HCT116 (cell line): ENCODE data around the gene GANAB. TPM values are rescaled to one million over a fixed set of nuclear protein-coding genes. Genes with fewer than 3 reads are reported as not detected.
"Not testable (repeated sequence)": the region's sequence is repeated elsewhere in the genome, so short reads cannot be mapped to it uniquely, and the experiment has no call there.

ENCODE experiments used
- ATAC-seq: fragments of 200-7000 bp; cut with Tn5 transposase; 2 replicates; pipeline ENCODE4 v1.9.1; 2020; ENCODE audit warnings: mild to moderate bottlenecking, moderate library complexity
- BruUV-seq: library from RNA; stranded (reverse); fragments of 400-500 nt; replicated peaks from 2 replicates; lab custom pipeline; 2021; lab: Mats Ljungman, UMichigan
- CTCF ChIA-PET: fragments of 300-600 bp; sonication (Branson Sonifier 250); formaldehyde crosslinking; loops from one replicate; lab custom pipeline; 2021; ENCODE audit warnings: antibody characterized with exemption; lab: Charles Lee
- POLR2A ChIA-PET: fragments of 300-600, 350-600 bp; sonication (Branson Sonifier 250); formaldehyde crosslinking; loops from one replicate; lab custom pipeline; 2021; ENCODE audit warnings: antibody characterized with exemption; lab: Charles Lee
- RAD21 ChIA-PET, 2 experiments: fragments of 300-600 bp; sonication (Branson Sonifier 250); formaldehyde crosslinking; loops; one replicate each; lab custom pipeline; 2023; ENCODE audit warnings: low total read pairs in 2 of 2; ENCODE audit not compliant: uncharacterized antibody in 2 of 2, unreplicated experiment in 2 of 2, low non-redundant PET in 1 of 2; lab: Charles Lee
- DNase-seq: peaks from one replicate; pipeline ENCODE4 v3.0.0-alpha.2; 2010; ENCODE audit warnings: low read depth, low spot score
- H2AFZ ChIP-seq: fragments of 200-600 bp; shearing (Covaris generic), sonication (generic); 2 replicates; pipeline ENCODE4 v1.6.1; 2017; ENCODE audit warnings: low read depth, mixed run types, mixed read lengths, antibody characterized with exemption, low read length; ENCODE audit not compliant: poor library complexity, severe bottlenecking
- H3K27ac ChIP-seq: 2 replicates; pipeline ENCODE4 v1.5.1; 2012; ENCODE audit warnings: low read depth, low read length
- H3K27me3 ChIP-seq: fragments of 200-600 bp; sonication (generic); 2 replicates; pipeline ENCODE4 v1.6.1; 2016; ENCODE audit warnings: mixed run types, low read length, mixed read lengths; ENCODE audit not compliant: insufficient read depth
- H3K36me3 ChIP-seq, 2 experiments: fragments of 200-500 bp in 1 of 2; fragments of 200-600 bp in 1 of 2; sonication (Bioruptor generic) in 1 of 2; sonication (generic) in 1 of 2; 2 replicates each; pipeline versions ENCODE4 v1.5.1 to v1.6.1; 2014 to 2016; ENCODE audit warnings: low read length in 2 of 2, inconsistent platforms in 1 of 2, mixed read lengths in 1 of 2, mixed run types in 1 of 2; ENCODE audit not compliant: insufficient read depth in 2 of 2, control insufficient read depth in 1 of 2
- H3K4me1 ChIP-seq, 2 experiments: fragments of 200-600 bp in 1 of 2; sonication (generic) in 1 of 2; 2 replicates each; pipeline versions ENCODE4 v1.5.1 to v1.6.1; 2012 to 2017; ENCODE audit warnings: low read length in 2 of 2, inconsistent platforms in 1 of 2, mild to moderate bottlenecking in 1 of 2, mixed read lengths in 1 of 2, mixed run types in 1 of 2, moderate library complexity in 1 of 2; ENCODE audit not compliant: insufficient read depth in 2 of 2, control insufficient read depth in 1 of 2
- H3K4me2 ChIP-seq: fragments of 200-600 bp; sonication (generic); 2 replicates; pipeline ENCODE4 v1.6.1; 2017; ENCODE audit warnings: mixed run types, low read length, mixed read lengths
- H3K4me3 ChIP-seq, 2 experiments: fragments of 200-600 bp in 1 of 2; sonication (generic) in 1 of 2; replicated peaks in 1 of 2; 2 replicates each; pipeline ENCODE4 v1.5.1; 2011 to 2016; ENCODE audit warnings: low read length in 2 of 2, control low read depth in 1 of 2, low read depth in 1 of 2, mild to moderate bottlenecking in 1 of 2, mixed read lengths in 1 of 2, mixed run types in 1 of 2
- H3K79me2 ChIP-seq: fragments of 200-600 bp; sonication (generic); 2 replicates; pipeline ENCODE4 v1.6.1; 2017; ENCODE audit warnings: mild to moderate bottlenecking, mixed run types, low read length, moderate library complexity, mixed read lengths; ENCODE audit not compliant: insufficient read depth
- H3K9ac ChIP-seq: fragments of 200-600 bp; sonication (generic); 2 replicates; pipeline ENCODE4 v1.6.1; 2016; ENCODE audit warnings: low read length, mixed read lengths
- H3K9me2 ChIP-seq: fragments of 200-600 bp; sonication (generic), shearing (Covaris generic); 2 replicates; pipeline ENCODE4 v1.6.1; 2017; ENCODE audit warnings: mixed run types, mild to moderate bottlenecking, moderate library complexity; ENCODE audit not compliant: insufficient read depth
- H3K9me3 ChIP-seq, 2 experiments: fragments of 200-500 bp in 1 of 2; fragments of 200-600 bp in 1 of 2; sonication (Bioruptor generic) in 1 of 2; sonication (generic) in 1 of 2; 2 replicates each; pipeline ENCODE4 v1.6.1; 2014 to 2017; ENCODE audit warnings: low read length in 2 of 2, mixed read lengths in 2 of 2, inconsistent platforms in 1 of 2, low read depth in 1 of 2, mild to moderate bottlenecking in 1 of 2, mixed run types in 1 of 2, moderate library complexity in 1 of 2; ENCODE audit not compliant: control insufficient read depth in 1 of 2, insufficient read depth in 1 of 2
- H4K20me1 ChIP-seq: fragments of 200-600 bp; sonication (generic), shearing (Covaris generic); 2 replicates; pipeline ENCODE4 v1.6.1; 2017; ENCODE audit warnings: mixed run types, mild to moderate bottlenecking, moderate library complexity; ENCODE audit not compliant: insufficient read depth
- YY1 ChIP-seq: IDR thresholded peaks from 2 replicates; pipeline ENCODE4 v1.6.1; 2011; ENCODE audit warnings: low read length, low read depth, moderate library complexity, mild to moderate bottlenecking; ENCODE audit not compliant: insufficient replicate concordance; ENCODE audit errors: extremely low read depth
- intact Hi-C: fragments of 100-400 bp; cut with micrococcal nuclease; formaldehyde crosslinking; loops from 2 replicates; pipeline ENCODE4 v1.10.0; 2022
- total RNA-seq: library from RNA; stranded (reverse); gene quantifications from one replicate; pipeline ENCODE4 v1.2.1, GENCODE V29; 2021; ENCODE audit not compliant: unreplicated experiment
- TF ChIP-seq, protein P1 (sequence below), 3 experiments: fragments of 200-600 bp in 1 of 3; sonication (generic) in 1 of 3; IDR thresholded peaks in 2 of 3; conservative IDR thresholded peaks in 1 of 3; 2 replicates each; pipeline ENCODE4 v1.5.1; 2012 to 2017; ENCODE audit warnings: low read depth in 2 of 3, low read length in 2 of 3, antibody characterized with exemption in 1 of 3, borderline replicate concordance in 1 of 3, control low read depth in 1 of 3, mild to moderate bottlenecking in 1 of 3, mixed read lengths in 1 of 3, mixed run types in 1 of 3, moderate library complexity in 1 of 3; ENCODE audit not compliant: insufficient read depth in 1 of 3

Gene GANAB
- total RNA-seq, 1 experiment from 2014 or later = 410 TPM

DNA sequence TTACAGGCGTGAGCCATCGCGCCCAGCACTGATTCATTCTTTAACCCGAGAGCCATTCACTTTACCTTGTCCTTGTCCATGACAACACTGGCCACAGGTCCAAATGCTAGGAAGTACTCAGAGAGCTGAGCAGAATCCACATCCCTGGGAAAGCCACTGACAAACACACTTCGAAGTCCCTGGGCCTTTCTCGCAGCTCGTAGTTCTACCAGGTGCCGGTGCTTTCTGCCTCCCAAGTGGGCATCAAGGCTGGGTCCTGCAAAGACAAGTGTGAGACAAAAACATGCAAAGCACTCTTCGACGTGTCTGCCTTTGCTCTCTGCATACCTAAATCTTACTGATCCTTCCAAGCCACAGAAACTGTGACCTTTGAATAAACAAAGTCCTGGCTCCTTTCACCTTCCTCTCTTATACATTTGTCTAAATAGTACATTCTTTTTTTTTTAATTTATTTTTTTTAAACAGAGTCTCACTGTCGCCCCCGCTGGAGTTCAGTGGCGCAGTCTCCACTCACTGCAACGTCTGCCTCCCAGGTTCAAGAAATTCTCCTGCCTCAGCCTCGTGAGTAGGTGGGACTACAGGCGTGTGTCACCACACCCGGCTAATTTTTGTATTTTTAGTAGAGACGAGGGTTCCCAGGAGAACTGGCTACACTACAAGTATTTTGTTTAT is 57.3 kb downstream of the GANAB start:
- TF ChIP-seq, protein P1, sequence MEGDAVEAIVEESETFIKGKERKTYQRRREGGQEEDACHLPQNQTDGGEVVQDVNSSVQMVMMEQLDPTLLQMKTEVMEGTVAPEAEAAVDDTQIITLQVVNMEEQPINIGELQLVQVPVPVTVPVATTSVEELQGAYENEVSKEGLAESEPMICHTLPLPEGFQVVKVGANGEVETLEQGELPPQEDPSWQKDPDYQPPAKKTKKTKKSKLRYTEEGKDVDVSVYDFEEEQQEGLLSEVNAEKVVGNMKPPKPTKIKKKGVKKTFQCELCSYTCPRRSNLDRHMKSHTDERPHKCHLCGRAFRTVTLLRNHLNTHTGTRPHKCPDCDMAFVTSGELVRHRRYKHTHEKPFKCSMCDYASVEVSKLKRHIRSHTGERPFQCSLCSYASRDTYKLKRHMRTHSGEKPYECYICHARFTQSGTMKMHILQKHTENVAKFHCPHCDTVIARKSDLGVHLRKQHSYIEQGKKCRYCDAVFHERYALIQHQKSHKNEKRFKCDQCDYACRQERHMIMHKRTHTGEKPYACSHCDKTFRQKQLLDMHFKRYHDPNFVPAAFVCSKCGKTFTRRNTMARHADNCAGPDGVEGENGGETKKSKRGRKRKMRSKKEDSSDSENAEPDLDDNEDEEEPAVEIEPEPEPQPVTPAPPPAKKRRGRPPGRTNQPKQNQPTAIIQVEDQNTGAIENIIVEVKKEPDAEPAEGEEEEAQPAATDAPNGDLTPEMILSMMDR (IDR thresholded peaks at IDR 0.05 in 2 of 3, conservative IDR thresholded peaks at IDR 0.05 in 1 of 3; ENCODE audit: borderline replicate concordance in 1 of 3, insufficient read depth in 1 of 3, low read depth in 2 of 3, low read length in 2 of 3) = peak in 2 of 3 experiments; percentile 39 to 53; a peak in 4 of 6 replicates
- no peak for TF ChIP-seq YY1
- H3K4me3 ChIP-seq = peak overlapping the region in 1 of 2 experiments; percentile 78; a peak in 1 of 4 replicates
- H4K20me1 ChIP-seq = no peaks in the 10 kb centered on the region
- no peaks in the 10 kb centered on the region for H3K27me3 ChIP-seq
- peaks cover 21 to 36% of the 10 kb centered on the region in 2 experiments for H3K4me1 ChIP-seq
- H3K9ac ChIP-seq = peak overlapping the region; percentile 15
- POLR2A ChIA-PET = interaction anchor here (1.0 to 1.2 kb wide), 2 partner anchors 15 to 164 kb away, joined by 3 to 6 read pairs; partner anchors contain the start of gene EEF1G
- BruUV-seq = no TSS peak
- no peaks in the 10 kb centered on the region for H3K9me3 ChIP-seq
- H3K4me2 ChIP-seq = peak overlapping the region; percentile 86
- ATAC-seq = no peak
- H3K27ac ChIP-seq = peak overlapping the region; percentile 77; the same call in 1 of the 2 replicates
- CTCF ChIA-PET = interaction anchor here (1.2 kb wide), 1 partner anchor 10 kb away, joined by 3 read pairs; no protein-coding TSS in a partner anchor
- no peaks in the 10 kb centered on the region for H3K9me2 ChIP-seq
- intact Hi-C loops = no loop called here
- peaks cover 59% of the 10 kb centered on the region for H3K79me2 ChIP-seq
- H2AFZ ChIP-seq = no peak overlapping the region
- peaks cover 27 to 35% of the 10 kb centered on the region in 2 experiments for H3K36me3 ChIP-seq
- RAD21 ChIA-PET = no interaction called here
- no peak for DNase-seq

- Histone ChIP-seq H3K4me1 (peaks cover 9 to 14% of the 10 kb centered on the region in 2 experiments), H3K79me2 (peaks cover 50% of the 10 kb centered on the region), H3K36me3 (peaks cover 33 to 41% of the 10 kb centered on the region in 2 experiments)
- ATAC-seq, intact Hi-C loops, H3K4me2 ChIP-seq, H2AFZ ChIP-seq, H3K9me2 ChIP-seq, H3K9ac ChIP-seq, H3K4me3 ChIP-seq, H3K27me3 ChIP-seq, H3K27ac ChIP-seq, H3K9me3 ChIP-seq, RAD21 ChIA-PET, BruUV-seq, H4K20me1 ChIP-seq, DNase-seq: not testable (repeated sequence)
- ChIA-PET POLR2A (interaction anchor here (3.8 kb wide), 1 partner anchor 11 kb away, joined by 13 read pairs; the partner anchor contains the start of gene EEF1G), CTCF (interaction anchor here (1.5 kb wide), 1 partner anchor 161 kb away, joined by 5 read pairs; no protein-coding TSS in a partner anchor)
Observed at GRCh38 chr11:62585356-62585755, 61.1 kb downstream of the GANAB start.

- not testable (repeated sequence) for ATAC-seq
Observed at GRCh38 chr11:62581735-62582134, 64.7 kb downstream of the GANAB start.

More at GRCh38 chr11:62581735-62582134, 64.7 kb downstream of the GANAB start:
- POLR2A ChIA-PET = interaction anchor here (3.8 kb wide), 1 partner anchor 8 kb away, joined by 13 read pairs; the partner anchor contains the start of gene EEF1G
- H4K20me1 ChIP-seq, H3K4me3 ChIP-seq, H3K27me3 ChIP-seq, RAD21 ChIA-PET, H3K9ac ChIP-seq, H2AFZ ChIP-seq, H3K4me2 ChIP-seq, H3K27ac ChIP-seq, H3K9me3 ChIP-seq, H3K9me2 ChIP-seq, DNase-seq, H3K4me1 ChIP-seq, intact Hi-C loops, BruUV-seq, CTCF ChIA-PET: not testable (repeated sequence)
- Histone ChIP-seq H3K36me3 (peaks cover 27 to 39% of the 10 kb centered on the region in 2 experiments), H3K79me2 (peaks cover 22% of the 10 kb centered on the region)
